ENCODE results near the gene CDK6.

- TF ChIP-seq CTCF (conservative IDR thresholded peaks at IDR 0.05; ENCODE audit: low read depth, low read length), result no peak
- no peak for TF ChIP-seq EZH2phosphoT487 (IDR thresholded peaks at IDR 0.05; ENCODE audit: borderline replicate concordance, low read length)
- no peak for TF ChIP-seq EZH2 (IDR thresholded peaks at IDR 0.05; ENCODE audit: low read length, unreplicated experiment)
Observed at GRCh38 chr7:92868683-92869293, 32.4 kb upstream of the CDK6 start.
